GM15510 (cell line): ENCODE results near the gene SFSWAP.

ENCODE experiments used
- POLR2A ChIP-seq: IDR thresholded peaks from 3 replicates; pipeline ENCODE4 v1.6.1; 2011; ENCODE audit warnings: borderline replicate concordance; ENCODE audit not compliant: insufficient read length; ENCODE audit errors: extremely low read depth

Gene SFSWAP

GRCh38 chr12:131733874-131734273 is 23.0 kb downstream of the SFSWAP start:
- no peak for TF ChIP-seq POLR2A

DNA sequence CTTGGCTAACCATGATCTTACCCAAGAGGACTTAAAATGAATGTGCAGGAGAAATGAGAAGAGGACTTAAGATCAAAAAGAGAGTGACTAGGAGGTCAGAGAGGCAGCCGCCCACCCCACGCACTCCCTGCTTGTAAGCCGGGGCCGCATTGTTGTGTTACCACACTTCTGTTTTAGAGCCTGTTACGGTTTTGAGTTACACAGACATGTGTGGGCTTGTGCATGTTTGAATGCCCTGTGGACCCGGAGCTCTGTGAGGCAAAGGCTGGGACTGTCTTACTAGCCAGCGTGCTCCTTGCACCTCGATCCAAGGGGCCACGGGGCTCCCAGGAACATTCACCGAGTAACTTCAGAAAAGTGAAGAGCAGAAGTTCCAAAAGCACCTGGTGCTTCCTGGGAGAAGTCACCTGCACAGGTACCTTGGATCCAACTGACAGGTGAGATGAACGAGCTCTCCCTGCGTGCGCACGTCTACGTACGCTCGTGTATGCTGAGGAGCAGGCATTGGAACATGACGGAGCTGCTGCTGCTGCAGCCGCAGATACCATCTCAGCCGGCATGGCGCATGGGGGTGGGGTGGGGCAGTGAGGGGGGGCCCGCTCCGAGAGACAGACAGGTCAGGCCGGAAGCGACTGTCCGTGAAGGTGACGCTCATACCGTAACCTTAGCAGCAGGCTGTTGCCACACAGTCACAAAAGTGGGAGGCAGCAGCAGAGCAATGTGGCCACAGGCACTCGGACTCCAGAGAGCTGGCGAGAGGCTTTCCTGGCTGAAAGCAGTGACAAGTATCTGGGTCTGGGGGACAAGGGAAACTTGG is 23.7 kb downstream of the SFSWAP start:
- TF ChIP-seq POLR2A, result no peak

DNA sequence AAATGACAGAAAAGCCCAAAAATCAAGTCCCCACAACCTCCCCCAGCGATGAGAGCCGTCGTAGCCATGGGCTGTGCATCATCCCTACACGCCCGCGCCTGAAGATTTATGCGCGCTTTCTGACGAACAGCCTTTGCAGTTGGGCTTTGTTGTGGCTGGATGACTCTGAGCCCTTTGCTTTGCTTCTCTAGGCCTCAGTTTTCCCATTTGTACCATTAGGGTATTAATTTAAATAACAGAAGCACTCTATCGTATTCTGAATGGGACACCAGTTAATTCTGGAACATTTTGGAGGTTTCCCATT is 24.2 kb downstream of the SFSWAP start:
- no peak for TF ChIP-seq POLR2A

DNA sequence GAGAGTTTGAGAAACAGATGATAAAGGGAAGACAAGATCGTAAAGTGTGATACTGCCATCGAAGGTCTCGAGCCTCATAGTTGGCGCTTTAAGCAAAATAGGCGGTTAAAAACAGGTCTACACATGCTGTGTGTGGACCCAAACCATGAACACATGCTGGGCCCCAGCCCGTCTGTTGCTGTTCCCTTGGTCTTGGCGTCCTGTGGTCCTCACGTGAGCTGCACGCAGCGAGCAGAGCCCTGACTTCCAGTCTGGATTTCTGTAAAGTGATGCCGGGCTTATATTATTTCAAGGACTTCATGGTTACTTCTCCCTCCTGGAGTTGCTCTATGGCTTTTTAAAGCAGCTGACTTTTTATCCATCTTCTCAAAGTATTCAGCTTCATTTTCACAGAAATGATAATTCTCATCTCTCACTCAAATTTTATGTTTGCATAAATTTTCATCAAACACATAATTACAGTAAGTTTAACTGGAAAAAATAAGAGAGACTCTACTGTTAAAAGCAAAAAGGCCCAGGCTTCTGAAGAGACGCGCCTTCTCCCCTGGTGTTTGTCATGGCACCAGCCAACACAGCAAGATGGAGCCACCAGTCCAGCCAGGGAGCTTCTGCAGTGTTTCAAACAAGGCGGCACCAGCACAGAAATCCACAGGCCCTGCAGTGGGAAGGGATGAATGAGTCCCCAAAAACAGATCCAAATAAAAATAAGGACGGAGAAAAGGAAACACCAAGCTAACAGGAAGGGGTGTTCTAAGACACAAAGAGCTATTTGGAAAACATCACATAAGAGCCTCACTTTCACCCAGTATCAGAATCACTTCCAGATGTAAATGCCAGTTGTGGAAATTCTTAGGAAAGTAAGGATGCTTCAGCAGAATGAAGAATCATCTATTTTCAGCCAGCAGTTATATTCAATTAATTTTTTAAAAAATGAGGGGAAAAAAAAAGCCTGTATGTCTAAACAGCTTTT is 24.9 kb downstream of the SFSWAP start:
- no peak for TF ChIP-seq POLR2A

GRCh38 chr12:131736446-131737149 is 25.7 kb downstream of the SFSWAP start:
- TF ChIP-seq POLR2A, result no peak

DNA sequence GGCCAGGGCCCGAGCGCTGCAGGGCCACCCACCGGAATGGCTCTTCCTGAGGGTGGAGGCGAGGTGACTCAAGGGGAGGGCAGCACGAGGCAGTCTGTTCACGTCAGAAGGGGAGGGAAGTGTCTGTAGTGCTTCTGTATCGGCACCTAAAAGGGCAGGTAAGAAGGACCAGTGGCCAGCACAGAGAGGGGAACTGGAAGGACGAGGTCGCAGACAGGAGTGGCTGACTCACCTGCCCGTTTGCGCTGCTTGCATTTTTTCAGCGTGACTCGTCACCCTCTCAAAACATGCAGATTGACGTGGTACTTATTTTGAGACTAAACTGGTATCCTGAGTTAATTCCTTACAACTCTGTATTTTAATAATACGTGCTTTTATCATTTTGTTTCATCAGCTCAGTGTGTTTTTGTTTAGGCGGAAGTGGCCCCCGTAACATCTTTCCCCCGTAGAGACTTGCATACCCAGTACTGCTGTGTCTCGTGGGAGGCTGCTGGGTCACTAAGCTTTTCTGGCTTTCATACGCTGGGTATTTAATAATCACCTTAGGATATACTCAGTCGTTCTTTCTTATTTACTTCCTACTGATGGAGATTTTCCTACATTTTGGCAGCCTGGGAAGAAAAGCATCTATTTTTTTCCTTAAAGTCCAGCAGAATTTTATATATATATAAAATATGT is 26.4 kb downstream of the SFSWAP start:
- TF ChIP-seq POLR2A, result no peak

- no peak for TF ChIP-seq POLR2A
These were observed 27.3 kb downstream of the SFSWAP start for GRCh38 chr12:131738196-131738595.

DNA sequence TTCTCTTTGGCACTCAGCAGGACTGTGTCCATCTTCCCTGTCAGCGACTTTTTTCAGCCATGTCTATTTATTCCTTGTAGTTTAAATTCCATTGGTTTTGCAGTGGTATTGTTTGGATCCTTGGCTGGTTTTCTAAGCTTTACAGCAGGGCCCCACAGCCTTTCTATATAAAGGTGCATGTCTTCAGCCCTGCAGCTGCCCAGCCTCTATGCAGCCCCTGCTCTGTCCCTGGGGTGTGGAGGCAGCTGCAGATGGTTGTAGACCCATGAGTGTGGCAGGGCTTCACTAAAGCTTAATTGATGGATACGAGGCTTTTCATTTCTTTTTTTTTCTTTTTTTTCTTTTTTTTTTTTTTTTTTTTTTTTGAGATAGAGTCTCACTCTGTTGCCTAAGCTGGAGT is 29.7 kb downstream of the SFSWAP start:
- TF ChIP-seq POLR2A, result no peak

GRCh38 chr12:131745706-131746105 is 34.8 kb downstream of the SFSWAP start:
- TF ChIP-seq POLR2A, result no peak

DNA sequence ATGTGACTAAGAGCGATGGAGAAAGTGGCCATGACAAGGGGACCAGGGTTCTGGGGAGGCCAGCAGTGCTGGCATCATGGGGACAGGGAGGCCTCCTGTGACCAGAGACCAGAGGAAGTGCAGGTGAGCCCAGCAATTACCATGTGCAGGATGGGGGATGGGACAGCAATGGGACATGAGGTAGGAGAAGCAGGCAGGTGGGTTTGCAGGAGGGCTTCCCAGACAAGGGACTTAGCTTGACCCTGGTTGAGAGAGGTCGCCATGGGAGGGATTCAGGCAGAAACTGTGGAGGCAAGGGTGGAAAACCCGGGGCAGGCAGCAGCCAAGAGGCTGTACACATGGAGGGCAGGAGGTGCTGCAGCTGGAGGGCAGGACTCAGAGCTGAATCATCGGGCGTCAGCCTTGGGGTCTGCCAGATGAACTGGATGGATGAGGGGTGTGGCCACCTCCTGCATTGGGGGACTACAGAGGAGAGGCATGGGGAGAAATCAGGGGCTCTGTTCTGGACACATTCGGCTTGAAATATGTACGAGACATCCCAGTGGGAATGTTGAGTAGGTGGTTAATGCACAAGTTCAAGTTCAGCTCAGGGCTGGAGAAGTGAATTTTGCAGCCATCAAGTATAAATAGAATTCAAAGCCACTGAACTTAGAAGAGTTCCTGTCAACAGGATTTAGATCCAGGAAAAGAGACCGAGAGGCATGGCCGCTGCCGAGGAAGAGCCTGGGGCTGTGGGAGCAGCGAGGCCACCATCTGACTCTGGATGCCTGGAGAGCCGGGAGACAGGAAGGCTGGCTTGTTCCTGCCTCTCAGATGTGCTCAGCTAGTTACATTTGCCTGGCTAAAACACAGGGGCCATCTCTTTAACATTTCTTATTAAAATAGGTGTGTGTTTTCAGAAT is 36.6 kb downstream of the SFSWAP start:
- no peak for TF ChIP-seq POLR2A

GRCh38 chr12:131749618-131750315 is 38.9 kb downstream of the SFSWAP start:
- TF ChIP-seq POLR2A, result no peak

GRCh38 chr12:131751335-131751734 is 40.4 kb downstream of the SFSWAP start:
- TF ChIP-seq POLR2A, result no peak

GRCh38 chr12:131752451-131752850 is 41.6 kb downstream of the SFSWAP start:
- no peak for TF ChIP-seq POLR2A
